K562 (cell line): ENCODE data around the gene SEC63. TPM values are rescaled to one million over a fixed set of nuclear protein-coding genes. Genes with fewer than 3 reads are reported as not detected.

Source experiments
- MAFF ChIP-seq: IDR thresholded peaks from 2 replicates; pipeline ENCODE4 v1.6.1; 2012; ENCODE audit warnings: low read length, improper control_type of control experiment
- polyA plus RNA-seq, 8 experiments: library from polyadenylated mRNA; depleted of rRNA in 4 of 8; stranded (reverse) in 5 of 8; unstranded in 3 of 8; fragments of >200 nt; fragmentation: Nextera tagmentation in 2 of 8; fragmentation: Illumina TruSeq in 1 of 8; extraction: Ambion mirVana in 2 of 8; extraction: Trizol in 1 of 8; gene quantifications; 2 replicates each; pipeline versions ENCODE4 v1.2.1 to v1.2.3, GENCODE V29; 2011 to 2014; ENCODE audit warnings: inconsistent platforms in 1 of 8, missing spikeins in 1 of 8
- total RNA-seq, 7 experiments: library from RNA; depleted of rRNA in 6 of 7; stranded (reverse); fragments of >200 nt in 6 of 7; fragmentation: Illumina TruSeq in 2 of 7; extraction: Trizol in 2 of 7; gene quantifications; 2 replicates each; pipeline versions ENCODE4 v1.2.1 to v1.2.3, GENCODE V29; 2011 to 2021; ENCODE audit warnings: low replicate concordance in 1 of 7
- TF ChIP-seq, protein P1 (sequence below): fragments of 450-650 bp; IDR thresholded peaks from 2 replicates; pipeline ENCODE4 v1.6.1; 2016; ENCODE audit warnings: low read depth
- TF ChIP-seq, protein P2 (sequence below): sonication (generic); IDR thresholded peaks from 2 replicates; pipeline ENCODE4 v1.6.1; 2016

SEC63 gene
- total and polyA plus RNA-seq, 9 of the 15 experiments (the other 6 are each of a cell fraction or from before 2014, with no cell fraction given) = 13.8 to 74.6 (median 28.4) TPM

DNA sequence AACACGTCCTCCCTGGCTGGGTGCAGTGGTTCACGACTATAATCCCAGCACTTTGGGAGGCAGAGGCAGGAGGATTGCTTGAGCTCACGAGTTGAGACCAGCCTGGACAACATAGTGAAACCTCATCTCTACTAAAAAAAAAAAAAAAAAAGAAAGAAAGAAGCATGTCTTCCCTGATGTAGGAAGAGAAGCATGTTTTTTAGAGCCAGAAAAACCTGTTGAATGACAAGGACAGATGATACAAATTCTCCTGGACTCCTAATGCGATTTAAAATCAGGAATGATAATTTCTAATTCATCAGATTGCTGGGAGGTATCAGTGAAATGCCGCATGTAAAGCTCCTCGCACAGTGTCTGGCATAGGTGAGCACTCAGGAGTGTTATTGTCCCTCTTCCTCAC is 23.7 kb upstream of the SEC63 start (continued):
- TF ChIP-seq, protein P1, sequence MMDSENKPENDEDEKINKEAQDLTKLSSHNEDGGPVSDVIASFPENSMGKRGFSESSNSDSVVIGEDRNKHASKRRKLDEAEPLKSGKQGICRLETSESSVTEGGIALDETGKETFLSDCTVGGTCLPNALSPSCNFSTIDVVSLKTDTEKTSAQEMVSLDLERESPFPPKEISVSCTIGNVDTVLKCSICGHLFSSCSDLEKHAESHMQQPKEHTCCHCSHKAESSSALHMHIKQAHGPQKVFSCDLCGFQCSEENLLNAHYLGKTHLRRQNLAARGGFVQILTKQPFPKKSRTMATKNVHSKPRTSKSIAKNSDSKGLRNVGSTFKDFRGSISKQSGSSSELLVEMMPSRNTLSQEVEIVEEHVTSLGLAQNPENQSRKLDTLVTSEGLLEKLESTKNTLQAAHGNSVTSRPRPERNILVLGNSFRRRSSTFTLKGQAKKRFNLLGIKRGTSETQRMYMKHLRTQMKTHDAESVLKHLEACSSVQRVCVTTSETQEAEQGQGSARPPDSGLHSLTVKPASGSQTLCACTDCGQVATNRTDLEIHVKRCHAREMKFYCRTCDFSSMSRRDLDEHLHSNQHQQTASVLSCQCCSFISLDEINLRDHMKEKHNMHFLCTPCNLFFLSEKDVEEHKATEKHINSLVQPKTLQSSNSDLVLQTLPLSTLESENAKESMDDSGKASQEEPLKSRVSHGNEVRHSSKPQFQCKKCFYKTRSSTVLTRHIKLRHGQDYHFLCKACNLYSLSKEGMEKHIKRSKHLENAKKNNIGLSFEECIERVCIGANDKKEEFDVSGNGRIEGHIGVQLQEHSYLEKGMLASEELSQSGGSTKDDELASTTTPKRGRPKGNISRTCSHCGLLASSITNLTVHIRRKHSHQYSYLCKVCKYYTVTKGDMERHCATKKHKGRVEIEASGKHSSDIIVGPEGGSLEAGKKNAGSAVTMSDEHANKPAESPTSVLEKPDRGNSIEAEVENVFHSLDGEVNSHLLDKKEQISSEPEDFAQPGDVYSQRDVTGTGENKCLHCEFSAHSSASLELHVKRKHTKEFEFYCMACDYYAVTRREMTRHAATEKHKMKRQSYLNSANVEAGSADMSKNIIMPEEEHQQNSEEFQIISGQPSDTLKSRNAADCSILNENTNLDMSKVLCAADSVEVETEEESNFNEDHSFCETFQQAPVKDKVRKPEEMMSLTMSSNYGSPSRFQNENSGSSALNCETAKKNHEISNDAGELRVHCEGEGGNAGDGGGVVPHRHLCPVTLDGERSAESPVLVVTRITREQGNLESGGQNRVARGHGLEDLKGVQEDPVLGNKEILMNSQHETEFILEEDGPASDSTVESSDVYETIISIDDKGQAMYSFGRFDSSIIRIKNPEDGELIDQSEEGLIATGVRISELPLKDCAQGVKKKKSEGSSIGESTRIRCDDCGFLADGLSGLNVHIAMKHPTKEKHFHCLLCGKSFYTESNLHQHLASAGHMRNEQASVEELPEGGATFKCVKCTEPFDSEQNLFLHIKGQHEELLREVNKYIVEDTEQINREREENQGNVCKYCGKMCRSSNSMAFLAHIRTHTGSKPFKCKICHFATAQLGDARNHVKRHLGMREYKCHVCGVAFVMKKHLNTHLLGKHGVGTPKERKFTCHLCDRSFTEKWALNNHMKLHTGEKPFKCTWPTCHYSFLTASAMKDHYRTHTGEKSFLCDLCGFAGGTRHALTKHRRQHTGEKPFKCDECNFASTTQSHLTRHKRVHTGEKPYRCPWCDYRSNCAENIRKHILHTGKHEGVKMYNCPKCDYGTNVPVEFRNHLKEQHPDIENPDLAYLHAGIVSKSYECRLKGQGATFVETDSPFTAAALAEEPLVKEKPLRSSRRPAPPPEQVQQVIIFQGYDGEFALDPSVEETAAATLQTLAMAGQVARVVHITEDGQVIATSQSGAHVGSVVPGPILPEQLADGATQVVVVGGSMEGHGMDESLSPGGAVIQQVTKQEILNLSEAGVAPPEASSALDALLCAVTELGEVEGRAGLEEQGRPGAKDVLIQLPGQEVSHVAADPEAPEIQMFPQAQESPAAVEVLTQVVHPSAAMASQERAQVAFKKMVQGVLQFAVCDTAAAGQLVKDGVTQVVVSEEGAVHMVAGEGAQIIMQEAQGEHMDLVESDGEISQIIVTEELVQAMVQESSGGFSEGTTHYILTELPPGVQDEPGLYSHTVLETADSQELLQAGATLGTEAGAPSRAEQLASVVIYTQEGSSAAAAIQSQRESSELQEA = no peak
- TF ChIP-seq, protein P2, sequence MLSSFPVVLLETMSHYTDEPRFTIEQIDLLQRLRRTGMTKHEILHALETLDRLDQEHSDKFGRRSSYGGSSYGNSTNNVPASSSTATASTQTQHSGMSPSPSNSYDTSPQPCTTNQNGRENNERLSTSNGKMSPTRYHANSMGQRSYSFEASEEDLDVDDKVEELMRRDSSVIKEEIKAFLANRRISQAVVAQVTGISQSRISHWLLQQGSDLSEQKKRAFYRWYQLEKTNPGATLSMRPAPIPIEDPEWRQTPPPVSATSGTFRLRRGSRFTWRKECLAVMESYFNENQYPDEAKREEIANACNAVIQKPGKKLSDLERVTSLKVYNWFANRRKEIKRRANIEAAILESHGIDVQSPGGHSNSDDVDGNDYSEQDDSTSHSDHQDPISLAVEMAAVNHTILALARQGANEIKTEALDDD = no peak
- no peak for TF ChIP-seq MAFF
